OCI-LY7 (cell line): ENCODE data around the gene CSPG4.

ENCODE experiments used
- EZH2phosphoT487 ChIP-seq: fragments of 200-600 bp; sonication (generic); IDR thresholded peaks from 2 replicates; pipeline ENCODE4 v1.6.1; 2018; ENCODE audit warnings: low read depth, borderline replicate concordance, mild to moderate bottlenecking, mixed run types, antibody characterized with exemption, low read length, moderate library complexity, mixed read lengths
- TF ChIP-seq, protein P1 (sequence below): fragments of 200-600 bp; sonication (generic); conservative IDR thresholded peaks from 2 replicates; pipeline ENCODE4 v1.5.1; 2014; ENCODE audit warnings: mild to moderate bottlenecking, antibody characterized with exemption, low read length, moderate library complexity, mixed read lengths

DNA sequence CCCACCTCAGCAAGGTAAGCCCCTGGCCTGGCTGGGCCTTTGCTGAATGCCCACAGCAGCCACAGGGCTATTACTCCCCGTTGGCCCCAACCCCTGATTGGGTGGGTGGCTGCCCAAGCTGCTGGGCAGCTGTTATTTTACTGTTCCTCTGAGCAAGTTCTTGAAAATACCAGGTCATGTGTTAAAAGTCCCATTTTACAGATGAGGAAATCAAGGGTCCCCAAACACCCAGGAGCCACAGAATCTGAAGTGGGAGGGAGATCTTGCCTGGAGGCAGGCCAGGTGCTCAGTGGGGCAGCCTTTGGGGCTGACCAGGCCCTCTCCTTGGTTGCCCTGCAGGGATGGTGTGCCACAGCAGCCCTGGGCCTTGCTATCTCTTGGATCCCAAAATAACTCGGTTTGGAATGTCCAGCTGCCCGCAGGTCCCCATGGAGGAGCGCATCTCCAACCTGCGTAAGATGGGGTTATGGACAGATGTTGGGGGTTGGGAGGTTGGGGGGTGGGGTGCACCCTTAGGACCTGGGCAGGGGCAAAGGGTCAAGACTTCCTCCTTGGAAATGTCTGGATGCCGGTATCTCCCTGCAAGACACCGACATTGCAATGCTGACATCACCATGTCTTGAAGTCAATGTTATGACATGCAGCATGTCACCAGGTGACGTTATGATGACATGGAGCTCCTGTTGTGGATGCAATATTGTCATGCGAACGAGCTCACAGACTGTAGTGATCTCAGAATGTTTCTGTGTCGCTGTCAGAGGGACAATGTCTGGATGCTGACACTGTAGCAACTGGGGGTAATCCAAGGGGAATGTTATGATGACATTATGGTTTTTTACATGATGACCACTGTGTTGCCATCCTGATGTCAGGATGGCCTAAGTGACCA lies 13.3 kb upstream of the CSPG4 start:
- TF ChIP-seq, protein P1, sequence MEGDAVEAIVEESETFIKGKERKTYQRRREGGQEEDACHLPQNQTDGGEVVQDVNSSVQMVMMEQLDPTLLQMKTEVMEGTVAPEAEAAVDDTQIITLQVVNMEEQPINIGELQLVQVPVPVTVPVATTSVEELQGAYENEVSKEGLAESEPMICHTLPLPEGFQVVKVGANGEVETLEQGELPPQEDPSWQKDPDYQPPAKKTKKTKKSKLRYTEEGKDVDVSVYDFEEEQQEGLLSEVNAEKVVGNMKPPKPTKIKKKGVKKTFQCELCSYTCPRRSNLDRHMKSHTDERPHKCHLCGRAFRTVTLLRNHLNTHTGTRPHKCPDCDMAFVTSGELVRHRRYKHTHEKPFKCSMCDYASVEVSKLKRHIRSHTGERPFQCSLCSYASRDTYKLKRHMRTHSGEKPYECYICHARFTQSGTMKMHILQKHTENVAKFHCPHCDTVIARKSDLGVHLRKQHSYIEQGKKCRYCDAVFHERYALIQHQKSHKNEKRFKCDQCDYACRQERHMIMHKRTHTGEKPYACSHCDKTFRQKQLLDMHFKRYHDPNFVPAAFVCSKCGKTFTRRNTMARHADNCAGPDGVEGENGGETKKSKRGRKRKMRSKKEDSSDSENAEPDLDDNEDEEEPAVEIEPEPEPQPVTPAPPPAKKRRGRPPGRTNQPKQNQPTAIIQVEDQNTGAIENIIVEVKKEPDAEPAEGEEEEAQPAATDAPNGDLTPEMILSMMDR: no peak
- no peak for TF ChIP-seq EZH2phosphoT487
